ENCODE data around the gene RAD51D.
A peak's percentile ranks its signal among the peaks of the same experiment; 100 is the strongest.
"Not testable (repeated sequence)": the region's sequence is repeated elsewhere in the genome, so short reads cannot be mapped to it uniquely, and the experiment has no call there.

The RAD51D gene

GRCh38 chr17:35065880-35066279 lies 53.8 kb downstream of the RAD51D start:
- no peak for DNase-seq (ENCODE audit: low spot score)

GRCh38 chr17:35064516-35065215 lies 55.0 kb downstream of the RAD51D start:
- no peak for DNase-seq (ENCODE audit: low spot score)

GRCh38 chr17:35063514-35064223 lies 56.0 kb downstream of the RAD51D start, which contains the start of gene RFFL:
Gene RFFL, minus strand, starts transcription at chr17:35063707. Its CDS starts 37,154 bp downstream, at chr17:35026553.
- DNase-seq (ENCODE audit: low spot score), result peak; percentile 98

GRCh38 chr17:35062308-35062707 lies 57.4 kb downstream of the RAD51D start:
- DNase-seq (ENCODE audit: low spot score), result no peak

GRCh38 chr17:35057332-35057915 lies 62.2 kb downstream of the RAD51D start:
- DNase-seq (ENCODE audit: low spot score), result no peak

- no peak for DNase-seq (ENCODE audit: low spot score)
Observed at GRCh38 chr17:35056013-35056412, 63.6 kb downstream of the RAD51D start.

GRCh38 chr17:35053204-35053603 lies 66.5 kb downstream of the RAD51D start:
- no peak for DNase-seq (ENCODE audit: low spot score)

GRCh38 chr17:35052780-35053179 lies 66.9 kb downstream of the RAD51D start:
- DNase-seq (ENCODE audit: low spot score), result no peak

- DNase-seq (ENCODE audit: low spot score), result no peak
Observed at GRCh38 chr17:35052241-35052610, 67.4 kb downstream of the RAD51D start.

GRCh38 chr17:35051579-35052240 lies 68.0 kb downstream of the RAD51D start:
- peak; percentile 35 for DNase-seq (ENCODE audit: low spot score)

GRCh38 chr17:35051183-35051578 lies 68.5 kb downstream of the RAD51D start:
- DNase-seq (ENCODE audit: low spot score), result peak; percentile 48

- no peak for DNase-seq (ENCODE audit: low spot score)
Observed at GRCh38 chr17:35050170-35050569, 69.5 kb downstream of the RAD51D start.

GRCh38 chr17:35048685-35049379 lies 70.8 kb downstream of the RAD51D start:
- no peak for DNase-seq (ENCODE audit: low spot score)

GRCh38 chr17:35046740-35047283 lies 72.8 kb downstream of the RAD51D start:
- DNase-seq (ENCODE audit: low spot score), result peak; percentile 51

- DNase-seq (ENCODE audit: low spot score), result no peak
Observed at GRCh38 chr17:35046245-35046644, 73.4 kb downstream of the RAD51D start.

- DNase-seq (ENCODE audit: low spot score), result not testable (repeated sequence)
Observed at GRCh38 chr17:35045458-35045979, 74.1 kb downstream of the RAD51D start.

GRCh38 chr17:35044181-35044580 lies 75.5 kb downstream of the RAD51D start:
- no peak for DNase-seq (ENCODE audit: low spot score)
